GM10266 (cell line): ENCODE measurements around the gene PDE4D.

Source experiments
- DNase-seq: peaks from one replicate; pipeline ENCODE4 v3.0.0; 2012; ENCODE audit errors: extremely low spot score
- CTCF ChIP-seq: IDR thresholded peaks from 2 replicates; pipeline ENCODE4 v1.5.1; 2012; ENCODE audit warnings: mild to moderate bottlenecking, low read depth; ENCODE audit not compliant: control insufficient read depth, insufficient read depth; ENCODE audit errors: missing control alignments

The PDE4D gene

GRCh38 chr5:59341760-59342159, 551.8 kb downstream of the PDE4D start:
- TF ChIP-seq CTCF, result no peak
- DNase-seq, result no peak

DNA sequence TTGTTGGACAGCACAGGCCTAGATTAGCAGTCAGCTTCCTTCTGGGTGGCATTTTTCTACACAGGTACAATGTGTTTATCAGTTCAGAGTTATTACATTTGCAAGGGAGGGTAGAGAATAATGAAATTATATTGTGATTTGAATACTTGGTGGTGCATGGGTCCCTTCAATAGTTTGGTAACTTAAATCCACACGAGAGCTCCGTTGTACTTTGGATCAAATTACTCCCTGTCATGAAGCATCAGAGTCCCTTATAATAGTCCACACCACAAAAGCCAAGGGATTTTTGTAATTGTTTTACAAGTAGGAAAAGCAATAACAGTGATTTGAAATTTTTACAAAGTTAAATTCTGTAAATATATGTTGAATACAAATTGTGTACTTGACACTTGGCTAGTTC, 552.4 kb downstream of the PDE4D start:
- TF ChIP-seq CTCF, result no peak
- DNase-seq, result no peak

GRCh38 chr5:59340637-59341036, 552.9 kb downstream of the PDE4D start:
- DNase-seq, result no peak
- TF ChIP-seq CTCF, result no peak

DNA sequence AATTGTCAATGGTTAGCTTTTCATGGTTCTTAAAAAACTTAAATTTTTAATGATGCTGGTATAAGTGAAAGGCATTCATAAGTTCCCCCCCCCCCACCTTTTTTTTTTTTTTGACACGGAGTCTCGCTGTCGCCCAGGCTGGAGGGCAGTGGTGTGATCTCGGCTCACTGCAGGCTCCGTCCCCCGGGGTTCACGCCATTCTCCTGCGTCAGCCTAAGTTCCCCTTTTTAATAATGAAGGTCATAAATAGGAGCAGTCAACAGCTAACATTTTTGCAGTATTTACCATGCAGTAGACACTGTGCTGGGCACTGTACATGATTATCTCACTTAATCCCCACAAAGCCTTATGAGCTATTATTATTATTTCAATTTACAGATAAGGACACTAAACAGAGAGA, 556.3 kb downstream of the PDE4D start:
- no peak for TF ChIP-seq CTCF
- DNase-seq, result no peak

- TF ChIP-seq CTCF, result no peak
- no peak for DNase-seq
Observed at GRCh38 chr5:59335544-59335943, 558.0 kb downstream of the PDE4D start.

DNA sequence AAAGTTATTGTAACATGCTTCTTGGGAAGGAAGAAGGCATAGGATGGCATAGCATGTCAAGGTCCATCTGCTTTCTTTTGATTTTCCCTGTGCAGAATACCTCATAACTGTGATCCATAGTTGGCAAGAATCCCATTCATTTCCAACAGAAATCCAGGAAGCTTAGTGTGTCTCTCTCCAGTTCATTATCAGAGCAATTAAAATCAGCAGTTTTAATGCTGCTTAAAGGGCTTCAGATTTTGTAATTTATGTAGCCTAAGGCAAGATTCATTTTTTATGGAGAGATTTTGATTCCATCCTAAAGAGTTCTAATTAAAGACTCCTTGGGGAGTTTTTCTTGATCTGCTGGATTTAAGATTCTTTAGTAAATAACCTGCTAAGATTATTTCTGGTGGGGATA, 560.1 kb downstream of the PDE4D start:
- DNase-seq, result no peak
- TF ChIP-seq CTCF, result no peak

GRCh38 chr5:59332236-59332973, 561.1 kb downstream of the PDE4D start:
- DNase-seq, result no peak
- no peak for TF ChIP-seq CTCF
